GM23248 (cell line): ENCODE results near the gene IL31RA.

ENCODE experiments used
- EZH2 ChIP-seq: fragments of 200-600 bp; sonication (generic); IDR thresholded peaks from 2 replicates; pipeline ENCODE4 v1.6.1; 2018; ENCODE audit warnings: antibody characterized with exemption, mild to moderate bottlenecking; ENCODE audit not compliant: insufficient read depth, poor library complexity, severe bottlenecking
- EZH2phosphoT487 ChIP-seq: fragments of 200-600 bp; sonication (generic); IDR thresholded peaks from 2 replicates; pipeline ENCODE4 v1.6.1; 2018; ENCODE audit warnings: antibody characterized with exemption, moderate library complexity, mild to moderate bottlenecking, low read depth; ENCODE audit not compliant: insufficient read depth

- TF ChIP-seq EZH2 (no peak), EZH2phosphoT487 (no peak)
Measured at GRCh38 chr5:55877655-55878054, 26.5 kb downstream of the IL31RA start.
